GM12878 (cell line): ENCODE measurements around the gene SYNGR3. TPM values are rescaled to one million over a fixed set of nuclear protein-coding genes. Genes with fewer than 3 reads are reported as not detected.
A peak's percentile ranks its signal among the peaks of the same experiment; 100 is the strongest.

Source experiments
- ATF7 ChIP-seq: fragments of 450-650 bp; IDR thresholded peaks from 2 replicates; pipeline ENCODE4 v1.6.1; 2016; ENCODE audit warnings: low read depth, mild to moderate bottlenecking
- CBX5 ChIP-seq: sonication (generic); IDR thresholded peaks from 2 replicates; pipeline ENCODE4 v1.6.1; 2016; ENCODE audit warnings: low read depth, moderate library complexity, mild to moderate bottlenecking, inconsistent platforms
- CEBPB ChIP-seq, 2 experiments: fragments of 150-350 bp in 1 of 2; IDR thresholded peaks; 2 replicates each; pipeline ENCODE4 v1.6.1; 2012 to 2014; ENCODE audit warnings: low read depth in 2 of 2, low read length in 2 of 2, borderline replicate concordance in 1 of 2, inconsistent platforms in 1 of 2
- CHD4 ChIP-seq: fragments of 200-600 bp; sonication (generic); IDR thresholded peaks from 2 replicates; pipeline ENCODE4 v1.6.1; 2016; ENCODE audit warnings: mild to moderate bottlenecking
- CREB1 ChIP-seq: IDR thresholded peaks from 2 replicates; pipeline ENCODE4 v1.6.1; 2012; ENCODE audit warnings: low read depth, mild to moderate bottlenecking, inconsistent platforms
- CTCF ChIP-seq, 3 experiments: IDR thresholded peaks in 2 of 3; conservative IDR thresholded peaks in 1 of 3; 2 replicates each; pipeline ENCODE4 v1.5.1; 2011; ENCODE audit warnings: low read depth in 3 of 3, low read length in 3 of 3, mild to moderate bottlenecking in 3 of 3, control low read depth in 2 of 3, moderate library complexity in 2 of 3, inconsistent platforms in 1 of 3, mixed read lengths in 1 of 3; ENCODE audit not compliant: control insufficient read depth in 2 of 3, insufficient read depth in 1 of 3; ENCODE audit errors: extremely low read depth in 1 of 3
- DPF2 ChIP-seq: fragments of 450-650 bp; IDR thresholded peaks from 2 replicates; pipeline ENCODE4 v1.6.1; 2017; ENCODE audit warnings: mild to moderate bottlenecking
- ESRRA ChIP-seq: IDR thresholded peaks from 2 replicates; pipeline ENCODE4 v1.6.1; 2012; ENCODE audit warnings: mild to moderate bottlenecking, low read length, improper control_type of control experiment
- FOXM1 ChIP-seq: IDR thresholded peaks from 2 replicates; pipeline ENCODE4 v1.6.1; 2012; ENCODE audit warnings: low read depth, mild to moderate bottlenecking, inconsistent platforms, low read length, moderate library complexity
- IKZF2 ChIP-seq, 2 experiments: fragments of 450-650 bp; IDR thresholded peaks; 2 replicates each; pipeline ENCODE4 v1.6.1; 2017; ENCODE audit warnings: mild to moderate bottlenecking in 2 of 2, moderate library complexity in 2 of 2
- MAX ChIP-seq: IDR thresholded peaks from 2 replicates; pipeline ENCODE4 v1.6.1; 2012; ENCODE audit warnings: low read depth, low read length, improper control_type of control experiment
- NFXL1 ChIP-seq: fragments of 450-650 bp; IDR thresholded peaks from 2 replicates; pipeline ENCODE4 v1.6.1; 2017; ENCODE audit warnings: antibody characterized with exemption, mild to moderate bottlenecking, borderline replicate concordance
- RAD21 ChIP-seq: IDR thresholded peaks from 2 replicates; pipeline ENCODE4 v1.6.1; 2011; ENCODE audit warnings: mild to moderate bottlenecking, low read depth, low read length, moderate library complexity; ENCODE audit not compliant: insufficient read depth
- RELA ChIP-seq: fragments of 450-650 bp; IDR thresholded peaks from 2 replicates; pipeline ENCODE4 v1.8.0; 2014; ENCODE audit warnings: borderline replicate concordance; ENCODE audit not compliant: partially characterized antibody
- SREBF2 ChIP-seq: IDR thresholded peaks from 2 replicates; pipeline ENCODE4 v1.6.1; 2012; ENCODE audit warnings: mild to moderate bottlenecking, low read length
- SUPT20H ChIP-seq: IDR thresholded peaks from 2 replicates; pipeline ENCODE4 v1.6.1; 2011; ENCODE audit warnings: low read depth, mild to moderate bottlenecking, low read length, moderate library complexity, borderline replicate concordance; ENCODE audit not compliant: control insufficient read depth
- TARDBP ChIP-seq: IDR thresholded peaks from 2 replicates; pipeline ENCODE4 v1.6.1; 2016; ENCODE audit warnings: borderline replicate concordance
- TCF7 ChIP-seq: IDR thresholded peaks from 2 replicates; pipeline ENCODE4 v1.6.1; 2014; ENCODE audit warnings: antibody characterized with exemption, borderline replicate concordance
- WRNIP1 ChIP-seq: IDR thresholded peaks from 2 replicates; pipeline ENCODE4 v1.6.1; 2011; ENCODE audit warnings: low read depth, low read length, improper control_type of control experiment, borderline replicate concordance
- ZBED1 ChIP-seq: IDR thresholded peaks from 2 replicates; pipeline ENCODE4 v1.6.1; 2016; ENCODE audit warnings: borderline replicate concordance
- ZSCAN29 ChIP-seq: fragments of 450-650 bp; IDR thresholded peaks from 2 replicates; pipeline ENCODE4 v1.6.1; 2017; ENCODE audit warnings: mild to moderate bottlenecking, moderate library complexity
- ZZZ3 ChIP-seq: IDR thresholded peaks from 2 replicates; pipeline ENCODE4 v1.6.1; 2011; ENCODE audit warnings: low read depth; ENCODE audit not compliant: control insufficient read depth, insufficient read length
- polyA plus RNA-seq, 11 experiments: library from polyadenylated mRNA; depleted of rRNA in 4 of 11; unstranded in 6 of 11; stranded (reverse) in 5 of 11; fragments of >200 nt; fragmentation: Nextera tagmentation in 4 of 11; fragmentation: Illumina TruSeq in 1 of 11; extraction: Ambion mirVana in 4 of 11; extraction: Trizol in 1 of 11; gene quantifications; 1 replicate in 1 of 11; 2 replicates in 10 of 11; pipeline versions ENCODE4 v1.2.1 to v1.2.3, GENCODE V29; 2011 to 2016; ENCODE audit warnings: inconsistent platforms in 2 of 11, missing spikeins in 2 of 11, low read depth in 1 of 11
- total RNA-seq, 4 experiments: library from RNA; depleted of rRNA in 3 of 4; stranded (reverse); fragments of >200 nt in 3 of 4; fragmentation: Illumina TruSeq in 1 of 4; extraction: Trizol in 1 of 4; gene quantifications; 2 replicates each; pipeline versions ENCODE4 v1.2.1 to v1.2.3, GENCODE V29; 2013 to 2021
- TF ChIP-seq, protein P1 (sequence below): fragments of 450-650 bp; IDR thresholded peaks from 2 replicates; pipeline ENCODE4 v1.6.1; 2017; ENCODE audit warnings: mild to moderate bottlenecking, moderate library complexity
- TF ChIP-seq, protein P2 (sequence below): fragments of 450-650 bp; IDR thresholded peaks from 2 replicates; pipeline ENCODE4 v1.6.1; 2014; ENCODE audit warnings: mild to moderate bottlenecking

The SYNGR3 gene
- total and polyA plus RNA-seq, 10 of the 15 experiments (the other 5 are each of a cell fraction or from before 2014, with no cell fraction given): 1.2 to 18.1 (median 6.6) TPM

DNA sequence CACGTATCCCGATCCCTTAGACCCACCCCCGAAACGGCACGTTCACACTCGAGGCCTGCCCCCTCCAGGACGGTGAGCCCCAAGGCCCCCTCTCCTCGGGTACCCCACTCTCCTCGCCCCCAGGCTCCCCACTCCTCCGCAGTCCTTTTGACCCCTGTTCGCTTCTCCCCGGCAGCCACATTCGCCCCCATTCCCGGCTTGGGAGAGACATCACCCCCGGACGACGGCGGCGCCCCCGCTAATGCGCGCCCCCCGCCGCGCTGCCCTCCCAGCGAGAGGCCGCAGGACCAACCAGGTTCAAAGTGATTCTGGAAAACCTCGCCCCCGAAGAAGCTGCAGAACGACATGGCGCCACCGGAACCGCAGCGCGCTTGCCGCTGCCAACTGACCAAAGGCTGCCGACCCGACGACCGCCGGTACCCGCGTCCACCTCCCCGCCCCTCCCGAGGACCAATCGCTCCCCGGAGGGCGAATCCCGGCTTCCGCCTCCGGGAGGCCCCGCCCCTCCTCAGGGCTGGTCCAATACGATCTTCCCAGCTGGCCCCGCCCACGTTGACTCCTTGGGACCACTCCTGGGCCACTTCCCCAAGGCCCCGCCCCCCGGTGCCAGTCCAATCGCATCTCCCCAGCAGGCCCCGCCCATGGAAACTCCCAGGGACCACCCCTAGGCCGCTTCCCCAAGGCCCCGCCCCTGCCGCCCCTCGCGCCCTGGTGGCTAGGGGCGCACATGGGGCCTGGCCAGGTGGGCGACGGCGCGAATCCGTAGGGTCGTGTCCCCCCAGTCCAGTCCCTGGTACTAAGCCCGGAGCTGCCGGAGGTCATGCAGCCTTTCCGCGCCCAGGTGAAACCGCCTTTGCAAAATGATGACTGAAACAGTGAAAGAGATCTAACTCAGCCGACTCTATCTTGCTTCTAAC is 46.7 kb upstream of the SYNGR3 start, which contains the start of gene MSRB1 (continued):
- TF ChIP-seq MAX (peak; percentile 79; the same call in 1 of the 2 replicates), SUPT20H (no peak), SREBF2 (no peak), ESRRA (no peak), ZBED1 (no peak), CTCF (IDR thresholded peaks at IDR 0.05 in 2 of 3, conservative IDR thresholded peaks at IDR 0.05 in 1 of 3; ENCODE audit: control insufficient read depth in 2 of 3, extremely low read depth in 1 of 3, insufficient read depth in 1 of 3, low read depth in 3 of 3, low read length in 3 of 3) (no peak), DPF2 (peak; percentile 66; the same call in 1 of the 2 replicates), IKZF2 (IDR thresholded peaks at IDR 0.05) (no peak), CBX5 (no peak), ATF7 (no peak), TCF7 (no peak), ZZZ3 (no peak), CHD4 (no peak), ZSCAN29 (no peak), TARDBP (no peak), FOXM1 (no peak), RAD21 (no peak), CEBPB (IDR thresholded peaks at IDR 0.05; ENCODE audit: borderline replicate concordance in 1 of 2, low read depth in 2 of 2, low read length in 2 of 2) (no peak), WRNIP1 (no peak), NFXL1 (no peak), RELA (no peak), CREB1 (peak; percentile 34; the same call in 1 of the 2 replicates)
- TF ChIP-seq, protein P1, sequence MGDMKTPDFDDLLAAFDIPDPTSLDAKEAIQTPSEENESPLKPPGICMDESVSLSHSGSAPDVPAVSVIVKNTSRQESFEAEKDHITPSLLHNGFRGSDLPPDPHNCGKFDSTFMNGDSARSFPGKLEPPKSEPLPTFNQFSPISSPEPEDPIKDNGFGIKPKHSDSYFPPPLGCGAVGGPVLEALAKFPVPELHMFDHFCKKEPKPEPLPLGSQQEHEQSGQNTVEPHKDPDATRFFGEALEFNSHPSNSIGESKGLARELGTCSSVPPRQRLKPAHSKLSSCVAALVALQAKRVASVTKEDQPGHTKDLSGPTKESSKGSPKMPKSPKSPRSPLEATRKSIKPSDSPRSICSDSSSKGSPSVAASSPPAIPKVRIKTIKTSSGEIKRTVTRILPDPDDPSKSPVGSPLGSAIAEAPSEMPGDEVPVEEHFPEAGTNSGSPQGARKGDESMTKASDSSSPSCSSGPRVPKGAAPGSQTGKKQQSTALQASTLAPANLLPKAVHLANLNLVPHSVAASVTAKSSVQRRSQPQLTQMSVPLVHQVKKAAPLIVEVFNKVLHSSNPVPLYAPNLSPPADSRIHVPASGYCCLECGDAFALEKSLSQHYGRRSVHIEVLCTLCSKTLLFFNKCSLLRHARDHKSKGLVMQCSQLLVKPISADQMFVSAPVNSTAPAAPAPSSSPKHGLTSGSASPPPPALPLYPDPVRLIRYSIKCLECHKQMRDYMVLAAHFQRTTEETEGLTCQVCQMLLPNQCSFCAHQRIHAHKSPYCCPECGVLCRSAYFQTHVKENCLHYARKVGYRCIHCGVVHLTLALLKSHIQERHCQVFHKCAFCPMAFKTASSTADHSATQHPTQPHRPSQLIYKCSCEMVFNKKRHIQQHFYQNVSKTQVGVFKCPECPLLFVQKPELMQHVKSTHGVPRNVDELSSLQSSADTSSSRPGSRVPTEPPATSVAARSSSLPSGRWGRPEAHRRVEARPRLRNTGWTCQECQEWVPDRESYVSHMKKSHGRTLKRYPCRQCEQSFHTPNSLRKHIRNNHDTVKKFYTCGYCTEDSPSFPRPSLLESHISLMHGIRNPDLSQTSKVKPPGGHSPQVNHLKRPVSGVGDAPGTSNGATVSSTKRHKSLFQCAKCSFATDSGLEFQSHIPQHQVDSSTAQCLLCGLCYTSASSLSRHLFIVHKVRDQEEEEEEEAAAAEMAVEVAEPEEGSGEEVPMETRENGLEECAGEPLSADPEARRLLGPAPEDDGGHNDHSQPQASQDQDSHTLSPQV: no peak
- TF ChIP-seq, protein P2, sequence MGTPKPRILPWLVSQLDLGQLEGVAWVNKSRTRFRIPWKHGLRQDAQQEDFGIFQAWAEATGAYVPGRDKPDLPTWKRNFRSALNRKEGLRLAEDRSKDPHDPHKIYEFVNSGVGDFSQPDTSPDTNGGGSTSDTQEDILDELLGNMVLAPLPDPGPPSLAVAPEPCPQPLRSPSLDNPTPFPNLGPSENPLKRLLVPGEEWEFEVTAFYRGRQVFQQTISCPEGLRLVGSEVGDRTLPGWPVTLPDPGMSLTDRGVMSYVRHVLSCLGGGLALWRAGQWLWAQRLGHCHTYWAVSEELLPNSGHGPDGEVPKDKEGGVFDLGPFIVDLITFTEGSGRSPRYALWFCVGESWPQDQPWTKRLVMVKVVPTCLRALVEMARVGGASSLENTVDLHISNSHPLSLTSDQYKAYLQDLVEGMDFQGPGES: 0 out of 2 replicates have a peak, but pooled peaks have one; percentile 28
